HG03103 (cell line): ENCODE measurements around the gene TCF4.
A peak's percentile ranks its signal among the peaks of the same experiment; 100 is the strongest.

Experiments
- ATAC-seq: cut with Tn5 transposase; IDR thresholded peaks from one replicate; pipeline ENCODE4 v1.9.1; 2021; ENCODE audit warnings: low read depth; ENCODE audit not compliant: unreplicated experiment

Gene TCF4

DNA sequence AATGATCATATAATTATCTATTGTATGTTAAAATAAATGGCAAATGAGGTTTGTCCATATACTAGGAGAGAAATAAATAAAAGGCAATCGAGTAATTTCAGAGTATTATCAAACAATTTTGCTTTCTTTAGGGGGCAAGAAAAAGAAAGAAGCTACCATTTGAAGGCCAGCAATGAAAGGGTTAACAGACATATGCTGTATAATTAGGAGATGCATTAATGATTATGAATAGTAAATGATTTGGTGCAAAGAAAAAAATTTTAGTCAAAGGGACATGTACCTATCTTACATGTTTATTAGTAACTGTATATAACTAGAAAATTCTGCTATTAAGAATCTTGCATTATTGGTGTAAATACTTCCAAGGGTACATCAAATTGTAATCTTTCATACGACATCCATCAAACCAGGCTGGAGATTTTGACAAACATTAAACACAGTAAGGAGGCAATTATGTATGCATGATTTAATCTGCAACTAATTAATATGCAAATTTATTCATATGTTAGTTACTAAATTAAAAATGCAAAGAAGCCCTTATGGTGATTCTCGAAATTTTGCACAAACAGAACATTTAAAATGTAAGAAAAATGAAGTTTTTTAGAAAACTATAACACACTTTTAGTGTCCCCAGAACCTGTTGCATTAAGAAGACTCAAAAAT, 251.4 kb downstream of the TCF4 start:
- no peak for ATAC-seq

GRCh38 chr18:55334875-55335274, 253.1 kb downstream of the TCF4 start:
- no peak for ATAC-seq

DNA sequence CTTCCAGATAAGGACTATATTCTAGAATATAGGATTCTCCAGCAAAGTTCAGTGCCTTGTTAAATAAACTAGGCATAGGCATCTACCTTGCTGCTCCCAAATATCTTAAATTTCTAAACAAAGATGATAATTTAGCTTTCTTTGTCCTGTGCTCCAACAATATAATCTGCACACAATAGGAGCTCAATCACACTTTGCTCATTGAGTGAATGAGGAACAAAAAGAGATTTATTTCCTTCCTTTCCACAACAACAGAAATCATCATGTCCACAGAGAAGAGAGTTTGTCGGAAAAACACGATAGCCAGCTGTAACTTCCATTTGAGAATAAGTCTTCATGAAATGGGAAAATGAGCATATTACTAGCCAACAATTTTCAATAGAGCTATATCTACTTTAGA, 256.7 kb downstream of the TCF4 start:
- ATAC-seq, result no peak

DNA sequence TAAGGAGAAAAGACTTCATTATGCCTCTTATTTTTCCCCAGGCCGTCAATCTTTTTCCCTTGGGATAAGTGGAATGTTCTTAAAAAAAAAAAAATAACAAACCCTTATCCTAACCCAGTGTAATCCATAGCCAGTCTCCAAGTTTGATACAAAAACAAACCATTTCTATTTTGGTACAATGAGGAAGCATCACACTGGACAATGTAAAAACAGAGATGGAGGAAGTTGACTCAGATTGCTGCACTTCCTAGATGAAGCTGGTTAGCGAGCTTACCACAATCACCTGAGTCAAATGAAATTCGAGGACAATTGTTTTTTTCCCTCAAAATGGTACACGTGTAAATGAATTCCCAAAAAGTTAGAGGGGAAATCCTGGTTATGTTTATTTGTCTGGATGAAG, 259.7 kb downstream of the TCF4 start:
- ATAC-seq, result peak; percentile 55

DNA sequence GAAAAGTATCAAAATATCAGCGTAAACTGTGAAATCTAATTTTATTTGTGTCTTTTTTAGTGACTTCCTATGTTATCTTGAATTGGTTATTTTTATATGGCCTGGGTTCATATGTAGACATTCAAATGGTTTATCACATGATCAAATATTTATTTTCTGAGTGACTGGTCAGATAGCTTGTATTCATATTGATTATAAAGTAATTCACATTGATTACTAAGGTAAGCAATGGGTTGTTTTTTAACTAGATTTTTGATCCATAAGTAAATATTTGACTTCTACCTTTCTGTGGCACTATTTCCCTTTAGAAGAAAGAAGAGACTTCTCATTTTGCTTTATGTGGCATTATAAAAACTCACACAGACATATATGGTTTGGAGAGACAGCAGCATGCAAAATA, 260.5 kb downstream of the TCF4 start:
- no peak for ATAC-seq

- no peak for ATAC-seq
Observed at GRCh38 chr18:55326134-55326533, 261.9 kb downstream of the TCF4 start.

GRCh38 chr18:55324166-55324565, 263.8 kb downstream of the TCF4 start:
- no peak for ATAC-seq

DNA sequence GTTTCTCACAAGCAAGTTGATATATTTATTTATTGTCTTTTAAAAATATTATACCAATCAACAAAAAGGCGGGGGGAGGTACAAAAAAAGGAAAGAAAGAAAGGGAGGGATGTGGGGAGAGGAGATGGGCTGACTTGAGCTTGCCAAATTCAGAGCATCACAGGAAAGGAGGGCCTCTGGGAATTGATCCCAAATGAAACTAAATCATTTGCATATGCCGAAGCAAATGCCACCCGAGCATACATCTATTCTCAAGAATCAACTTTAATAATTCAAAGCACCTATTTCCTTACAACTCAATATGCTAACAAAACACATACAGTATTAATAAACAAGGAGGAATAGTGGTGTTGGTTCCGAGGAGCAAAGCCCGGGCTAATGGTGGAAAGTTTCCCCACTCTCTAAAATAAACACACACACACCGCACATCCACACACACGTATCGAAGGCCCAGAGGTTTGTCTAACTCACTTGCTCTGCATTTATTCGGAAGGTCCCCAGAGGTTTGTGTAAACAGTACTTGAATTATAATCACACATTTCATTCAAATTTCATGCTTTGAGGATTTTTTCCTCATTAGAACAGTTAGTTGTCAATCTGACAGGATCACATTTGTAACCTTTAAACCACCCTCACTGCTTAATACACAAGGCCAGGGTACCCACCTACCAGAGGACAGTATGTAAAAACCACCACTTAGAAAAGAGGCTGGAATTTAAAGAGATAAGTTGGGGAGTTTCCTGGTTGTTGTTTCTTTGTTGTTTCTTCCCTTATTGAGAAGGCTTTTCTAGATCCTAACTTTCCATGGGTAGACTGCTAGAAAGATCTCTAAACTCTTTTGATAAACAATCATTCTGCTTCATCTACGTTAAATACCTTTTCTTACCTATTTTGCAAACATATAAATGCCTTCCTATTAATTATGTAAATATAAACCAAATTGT, 264.7 kb downstream of the TCF4 start:
- ATAC-seq, result no peak

DNA sequence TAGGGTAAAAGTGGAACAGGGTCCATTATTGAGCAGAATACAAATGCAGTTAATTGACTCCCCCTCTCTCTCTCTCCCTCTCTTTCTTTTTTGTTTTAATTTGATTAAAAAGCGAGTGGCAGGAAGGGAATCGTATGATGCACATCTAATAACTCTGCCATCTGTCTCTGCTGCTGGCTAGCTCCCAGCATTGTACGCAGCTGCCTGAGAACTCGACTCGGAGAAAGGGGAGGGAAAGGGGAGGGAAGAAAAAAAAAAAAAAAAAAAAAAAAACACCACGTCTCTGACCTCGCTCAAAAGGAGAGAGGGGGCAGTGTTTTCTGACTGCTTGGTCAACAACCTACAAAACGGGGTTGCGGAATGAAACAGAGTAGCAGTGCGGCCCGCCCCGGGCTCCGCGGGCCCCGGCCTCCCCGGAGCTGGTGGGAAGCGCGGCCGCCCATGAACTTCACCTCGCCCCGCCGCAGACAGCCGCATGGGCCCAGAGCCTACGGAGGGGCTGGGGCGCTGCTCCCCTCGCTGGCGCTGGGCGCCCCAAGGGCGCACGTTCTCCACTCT, 265.7 kb downstream of the TCF4 start:
- peak; percentile 48 for ATAC-seq

DNA sequence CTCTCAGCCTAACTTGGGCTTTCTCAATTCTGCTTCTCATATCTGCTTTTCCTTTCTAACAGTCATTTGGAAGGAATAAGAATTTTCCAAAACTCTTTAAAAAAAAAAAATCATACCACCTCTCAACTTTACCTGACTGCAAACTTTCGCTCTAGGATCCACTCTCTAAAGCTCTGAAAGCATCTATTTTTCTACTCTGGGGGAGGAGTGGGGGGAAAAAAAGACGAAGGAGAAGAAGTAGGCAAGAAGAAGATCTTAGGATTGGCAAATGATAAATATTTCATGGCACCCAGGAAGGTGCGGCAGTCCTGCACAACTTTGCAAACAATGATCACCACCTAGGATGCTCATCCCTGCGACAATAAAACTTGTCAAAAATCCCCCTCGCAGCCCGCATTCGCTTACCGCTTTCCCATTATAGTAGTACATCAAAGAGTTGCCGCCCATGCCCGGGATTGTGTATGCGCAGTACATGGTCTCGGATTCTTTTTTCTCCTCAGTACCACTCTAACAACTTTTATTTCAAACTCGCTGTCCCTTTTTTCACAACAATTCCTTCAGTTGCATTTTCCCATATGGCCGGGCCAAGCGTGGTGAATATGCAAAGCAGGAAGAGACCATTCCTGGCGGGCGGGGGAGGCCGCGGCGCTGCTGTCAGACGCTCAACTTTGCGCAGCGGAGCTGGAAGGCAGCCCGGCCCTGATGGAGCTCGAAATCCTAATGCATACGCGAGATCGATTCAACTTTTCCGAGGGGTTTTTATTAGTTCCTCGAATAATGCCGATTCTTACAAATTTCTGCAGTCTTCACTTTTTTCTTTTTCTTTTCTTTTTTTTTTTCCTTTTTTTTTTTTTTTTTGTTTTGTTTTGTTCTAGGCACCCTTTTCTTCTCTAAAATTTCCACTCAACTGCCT, 266.5 kb downstream of the TCF4 start:
- ATAC-seq, result peak; percentile 56

GRCh38 chr18:55320424-55321264, 267.3 kb downstream of the TCF4 start:
- ATAC-seq, result no peak

GRCh38 chr18:55319459-55320193, 268.4 kb downstream of the TCF4 start:
- ATAC-seq, result no peak

- no peak for ATAC-seq
Observed at GRCh38 chr18:55318951-55319441, 269.0 kb downstream of the TCF4 start.

GRCh38 chr18:55317864-55318263, 270.1 kb downstream of the TCF4 start:
- ATAC-seq, result no peak

DNA sequence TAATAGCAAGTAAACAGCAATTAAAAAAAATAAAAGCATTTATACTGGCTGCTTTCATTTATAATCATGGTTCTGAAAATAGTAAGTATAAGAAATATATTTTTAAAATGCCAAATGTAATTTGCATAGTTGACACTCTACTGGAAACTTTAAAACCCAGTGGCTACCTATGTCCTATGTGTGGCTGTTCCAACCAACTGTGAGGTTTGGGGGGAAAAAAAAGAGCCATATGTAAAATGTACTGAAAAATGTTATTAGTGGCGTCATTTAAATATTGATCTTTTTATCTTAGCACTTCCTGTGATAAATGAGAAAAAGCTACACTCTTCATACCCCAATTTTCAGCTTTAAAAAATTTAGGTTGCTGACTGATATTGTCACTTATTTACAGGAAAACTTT, 270.7 kb downstream of the TCF4 start:
- ATAC-seq, result no peak

DNA sequence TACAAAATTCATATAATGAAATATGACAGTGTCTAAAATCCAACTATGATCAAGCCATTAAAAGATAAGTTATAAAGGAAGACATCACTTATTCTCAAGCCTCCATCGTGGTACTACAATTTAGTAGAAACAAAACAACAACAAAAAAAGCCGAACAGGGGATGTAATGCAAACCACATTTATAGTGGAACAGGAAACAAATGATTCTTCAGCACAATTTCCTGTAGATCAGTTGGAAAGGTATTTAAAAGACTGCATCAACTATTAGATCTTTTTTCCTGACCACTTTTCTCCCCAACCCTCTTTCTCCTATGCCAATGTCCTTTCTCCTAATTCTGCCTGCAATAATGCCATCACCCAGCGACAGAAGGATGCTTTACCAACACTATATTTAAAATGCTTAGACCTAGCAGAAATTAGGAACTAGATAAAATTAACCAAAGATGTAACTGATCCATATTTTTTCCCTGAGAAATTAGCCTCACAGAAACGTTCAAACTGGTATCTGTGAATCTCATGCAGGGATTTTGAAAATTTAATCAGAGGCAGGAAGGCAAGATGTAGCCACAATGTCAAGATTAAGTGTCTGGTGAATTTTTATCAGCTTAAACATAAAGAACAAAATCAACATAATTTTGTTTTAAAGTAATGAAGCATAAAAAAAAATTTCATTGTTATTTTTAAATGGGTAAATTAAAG, 271.4 kb downstream of the TCF4 start:
- no peak for ATAC-seq

DNA sequence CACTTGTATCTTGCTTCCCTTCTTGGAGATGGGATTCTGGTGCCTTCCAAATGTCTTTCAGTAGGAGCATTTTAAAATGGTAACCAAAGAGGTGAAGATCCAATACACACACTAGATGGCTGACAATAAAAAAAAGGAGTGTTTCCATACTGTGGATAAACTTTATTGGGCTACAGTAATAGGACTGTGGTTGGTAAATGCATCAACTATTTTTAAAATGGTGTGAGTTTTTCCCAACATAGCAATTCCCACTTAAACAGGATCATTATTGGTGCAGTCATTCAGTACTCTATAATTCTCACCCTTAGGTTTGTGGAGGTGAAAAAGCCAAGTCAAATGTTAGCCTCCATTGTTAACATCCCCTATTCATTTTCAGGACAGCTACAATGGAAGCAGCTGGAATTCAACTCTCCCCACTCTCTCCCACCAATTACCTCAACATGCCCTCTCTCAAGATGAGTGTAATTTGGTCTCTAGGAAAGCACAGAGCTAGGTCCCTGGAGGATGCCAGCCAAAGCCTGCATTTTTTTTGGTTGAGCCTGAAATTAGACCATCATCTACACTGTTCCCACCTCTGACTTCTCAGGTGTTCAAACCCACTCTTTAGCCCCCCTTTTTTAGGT, 273.3 kb downstream of the TCF4 start:
- no peak for ATAC-seq

GRCh38 chr18:55314031-55314430, 274.0 kb downstream of the TCF4 start:
- no peak for ATAC-seq
